Spleen (tissue), 11 donors: ENCODE data around the gene LNX2. TPM values are rescaled to one million over a fixed set of nuclear protein-coding genes. Genes with fewer than 3 reads are reported as not detected.

Experiments used
- DNase-seq: peaks from one replicate; pipeline ENCODE4 v3.0.0-alpha.2; 2020
- H3K27ac ChIP-seq, 8 donors: fragments of 200-600 bp; sonication (generic) in 7 of 8; 1 replicate in 4 of 8; 2 replicates in 4 of 8; pipeline versions ENCODE4 v1.5.0 to v1.8.0; 2016 to 2021; ENCODE audit warnings: inconsistent platforms in 4 of 8, mild to moderate bottlenecking in 4 of 8, moderate library complexity in 1 of 8
- H3K27me3 ChIP-seq, 7 donors: fragments of 200-600 bp; sonication (generic) in 6 of 7; replicated peaks in 1 of 7; 1 replicate in 4 of 7; 2 replicates in 3 of 7; pipeline versions ENCODE4 v1.5.0 to v1.8.0; 2016 to 2021; ENCODE audit warnings: inconsistent platforms in 3 of 7, mild to moderate bottlenecking in 1 of 7
- H3K36me3 ChIP-seq, 6 donors: fragments of 200-600 bp; sonication (generic) in 5 of 6; 1 replicate in 4 of 6; 2 replicates in 2 of 6; pipeline versions ENCODE4 v1.5.0 to v1.8.0; 2016 to 2021; ENCODE audit warnings: inconsistent platforms in 2 of 6
- H3K4me1 ChIP-seq, 6 donors: fragments of 200-600 bp; sonication (generic) in 5 of 6; 1 replicate in 3 of 6; 2 replicates in 3 of 6; pipeline versions ENCODE4 v1.5.0 to v1.8.0; 2016 to 2021; ENCODE audit warnings: inconsistent platforms in 3 of 6
- H3K4me3 ChIP-seq, 8 donors: fragments of 200-600 bp; sonication (generic) in 7 of 8; 1 replicate in 4 of 8; 2 replicates in 4 of 8; pipeline versions ENCODE4 v1.5.0 to v1.8.0; 2016 to 2021; ENCODE audit warnings: inconsistent platforms in 4 of 8, mild to moderate bottlenecking in 4 of 8, moderate library complexity in 2 of 8
- H3K9me3 ChIP-seq, 8 donors: fragments of 200-600 bp; sonication (generic) in 7 of 8; 1 replicate in 4 of 8; 2 replicates in 4 of 8; pipeline versions ENCODE4 v1.5.0 to v1.8.0; 2016 to 2021; ENCODE audit warnings: inconsistent platforms in 4 of 8
- CTCF ChIP-seq, 11 experiments: fragments of 200-600 bp in 7 of 11; fragments of 450-650 bp in 4 of 11; sonication (generic) in 4 of 11; IDR thresholded peaks in 8 of 11; conservative IDR thresholded peaks in 3 of 11; 1 replicate in 7 of 11; 2 replicates in 4 of 11; pipeline versions ENCODE4 v1.4.0 to v1.8.0; 2016 to 2021; ENCODE audit warnings: antibody characterized with exemption in 11 of 11, inconsistent platforms in 4 of 11, mild to moderate bottlenecking in 1 of 11
- POLR2A ChIP-seq, 3 donors: fragments of 450-650 bp; IDR thresholded peaks; one replicate each; pipeline ENCODE4 v1.5.1; 2017; ENCODE audit warnings: antibody characterized with exemption in 3 of 3, mild to moderate bottlenecking in 1 of 3
- POLR2AphosphoS5 ChIP-seq, 3 donors: sonication (generic); formaldehyde crosslinking; IDR thresholded peaks; one replicate each; pipeline ENCODE4 v1.5.1; 2017; ENCODE audit warnings: antibody characterized with exemption in 3 of 3
- WGBS, 5 donors: extraction: QIAGEN DNeasy Blood & Tissue Kit in 3 of 5; methylation state at CpG; one replicate each; pipeline versions ENCODE4 v1.1.5 to v1.1.7; 2013 to 2018; 5-methylcytosine and 5-hydroxymethylcytosine counted together
- intact Hi-C: fragments of 100-400 bp; cut with DNase I; formaldehyde crosslinking; loops from one replicate; pipeline ENCODE4 v1.15.0; 2023; ENCODE audit warnings: low total_unique reads
- polyA plus RNA-seq, 3 donors: library from polyadenylated mRNA; stranded (reverse); fragments of 200-250 nt; gene quantifications; one replicate each; pipeline ENCODE4 v1.2.1, GENCODE V29; 2013
- total RNA-seq, 7 donors: library from RNA; depleted of rRNA in 3 of 7; stranded (reverse); fragments of >200 nt in 3 of 7; fragmentation: NEBNext Ultra II Directional in 4 of 7; extraction: Animal tissue kit (Norgen Biotek cat#: 25700) in 4 of 7; gene quantifications; one replicate each; pipeline versions ENCODE4 v1.1.0 to v1.2.1, GENCODE V29; 2016 to 2021
- donor health status: healthy with polysubstance abuse.
- donor health status: DM: no; HTN: no; CAD: no; lungs with moderate emphysema.
- donor health status: DM: no; HTN: no; CAD: no.
- donor health status: Bipolar disorder and iron deficiency.
- donor health status: healthy.
- donor health status: DM: no; HTN: no; CAD: no.
- donor health status: DM: yes; HTN: yes; CAD: no.

The LNX2 gene
- total and polyA plus RNA-seq, 10 donors = 1.8 to 8.8 (median 6.7) TPM

- WGBS, 5 donors = 80 to 91% (median 88%) methylated on average over 4 of the region's 4 CpGs
- DNase-seq = no peak
- Histone ChIP-seq H3K36me3 (peaks cover 0 to 52% (median 27%) of the 10 kb centered on the region in 6 donors), H3K27ac (no peak overlapping the region), H3K4me3 (no peak overlapping the region), H3K4me1 (peaks cover 0 to 4% (median 0%) of the 10 kb centered on the region in 6 donors), H3K9me3 (no peaks in the 10 kb centered on the region), H3K27me3 (no peaks in the 10 kb centered on the region)
- TF ChIP-seq POLR2AphosphoS5 (IDR thresholded peaks at IDR 0.05) (no peak), POLR2A (IDR thresholded peaks at IDR 0.05) (no peak), CTCF (IDR thresholded peaks at IDR 0.05 in 8 of 11, conservative IDR thresholded peaks at IDR 0.05 in 3 of 11) (no peak)
- intact Hi-C loops = no loop called here
These were observed 50.9 kb downstream of the LNX2 start for GRCh38 chr13:27569405-27569804.

GRCh38 chr13:27565818-27566217 lies 54.5 kb downstream of the LNX2 start:
- H3K4me3 ChIP-seq = no peak overlapping the region
- no peaks in the 10 kb centered on the region for H3K9me3 ChIP-seq
- intact Hi-C loops = no loop called here
- TF ChIP-seq POLR2A (IDR thresholded peaks at IDR 0.05) (no peak), CTCF (IDR thresholded peaks at IDR 0.05 in 8 of 11, conservative IDR thresholded peaks at IDR 0.05 in 3 of 11) (no peak), POLR2AphosphoS5 (IDR thresholded peaks at IDR 0.05) (no peak)
- H3K27ac ChIP-seq = no peak overlapping the region
- WGBS, 5 donors = 90 to 98% (median 94%) methylated on average over 3 of the region's 3 CpGs
- no peak for DNase-seq
- no peaks in the 10 kb centered on the region for H3K27me3 ChIP-seq
- no peaks in the 10 kb centered on the region for H3K4me1 ChIP-seq
- H3K36me3 ChIP-seq = peaks cover 0 to 71% (median 35%) of the 10 kb centered on the region in 6 donors

GRCh38 chr13:27562457-27562856 lies 57.9 kb downstream of the LNX2 start:
- Histone ChIP-seq H3K4me3 (no peak overlapping the region), H3K27ac (no peak overlapping the region), H3K4me1 (no peaks in the 10 kb centered on the region), H3K9me3 (no peaks in the 10 kb centered on the region), H3K27me3 (no peaks in the 10 kb centered on the region), H3K36me3 (peaks cover 0 to 60% (median 22%) of the 10 kb centered on the region in 6 donors)
- no peak for TF ChIP-seq CTCF (IDR thresholded peaks at IDR 0.05 in 8 of 11, conservative IDR thresholded peaks at IDR 0.05 in 3 of 11)
- no peak for TF ChIP-seq POLR2A (IDR thresholded peaks at IDR 0.05)
- no peak for TF ChIP-seq POLR2AphosphoS5 (IDR thresholded peaks at IDR 0.05)
- WGBS, 5 donors = 93 to 98% (median 95%) methylated on average over 10 to 11 of the region's 11 CpGs
- no peak for DNase-seq
- intact Hi-C loops = no loop called here

GRCh38 chr13:27559719-27560118 lies 60.6 kb downstream of the LNX2 start:
- Histone ChIP-seq H3K9me3 (no peaks in the 10 kb centered on the region), H3K27me3 (no peaks in the 10 kb centered on the region), H3K4me3 (no peak overlapping the region), H3K36me3 (peaks cover 0 to 49% (median 15%) of the 10 kb centered on the region in 6 donors), H3K27ac (no peak overlapping the region), H3K4me1 (no peaks in the 10 kb centered on the region)
- no peak for TF ChIP-seq POLR2A (IDR thresholded peaks at IDR 0.05)
- no peak for TF ChIP-seq CTCF (IDR thresholded peaks at IDR 0.05 in 8 of 11, conservative IDR thresholded peaks at IDR 0.05 in 3 of 11)
- no peak for TF ChIP-seq POLR2AphosphoS5 (IDR thresholded peaks at IDR 0.05)
- intact Hi-C loops = no loop called here
- no peak for DNase-seq
- WGBS, 5 donors = 73 to 91% (median 76%) methylated on average over 2 of the region's 2 CpGs
